GM12801 (cell line): ENCODE data around the gene SPATA46.

Experiments
- TF ChIP-seq, protein P1 (sequence below): IDR thresholded peaks from one replicate; pipeline ENCODE4 v1.5.1; 2011; ENCODE audit warnings: control low read depth; ENCODE audit not compliant: insufficient read length; ENCODE audit errors: extremely low read depth

The SPATA46 gene

GRCh38 chr1:162397943-162398560 is 21.4 kb upstream of the SPATA46 start:
- TF ChIP-seq, protein P1, sequence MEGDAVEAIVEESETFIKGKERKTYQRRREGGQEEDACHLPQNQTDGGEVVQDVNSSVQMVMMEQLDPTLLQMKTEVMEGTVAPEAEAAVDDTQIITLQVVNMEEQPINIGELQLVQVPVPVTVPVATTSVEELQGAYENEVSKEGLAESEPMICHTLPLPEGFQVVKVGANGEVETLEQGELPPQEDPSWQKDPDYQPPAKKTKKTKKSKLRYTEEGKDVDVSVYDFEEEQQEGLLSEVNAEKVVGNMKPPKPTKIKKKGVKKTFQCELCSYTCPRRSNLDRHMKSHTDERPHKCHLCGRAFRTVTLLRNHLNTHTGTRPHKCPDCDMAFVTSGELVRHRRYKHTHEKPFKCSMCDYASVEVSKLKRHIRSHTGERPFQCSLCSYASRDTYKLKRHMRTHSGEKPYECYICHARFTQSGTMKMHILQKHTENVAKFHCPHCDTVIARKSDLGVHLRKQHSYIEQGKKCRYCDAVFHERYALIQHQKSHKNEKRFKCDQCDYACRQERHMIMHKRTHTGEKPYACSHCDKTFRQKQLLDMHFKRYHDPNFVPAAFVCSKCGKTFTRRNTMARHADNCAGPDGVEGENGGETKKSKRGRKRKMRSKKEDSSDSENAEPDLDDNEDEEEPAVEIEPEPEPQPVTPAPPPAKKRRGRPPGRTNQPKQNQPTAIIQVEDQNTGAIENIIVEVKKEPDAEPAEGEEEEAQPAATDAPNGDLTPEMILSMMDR, result no peak

DNA sequence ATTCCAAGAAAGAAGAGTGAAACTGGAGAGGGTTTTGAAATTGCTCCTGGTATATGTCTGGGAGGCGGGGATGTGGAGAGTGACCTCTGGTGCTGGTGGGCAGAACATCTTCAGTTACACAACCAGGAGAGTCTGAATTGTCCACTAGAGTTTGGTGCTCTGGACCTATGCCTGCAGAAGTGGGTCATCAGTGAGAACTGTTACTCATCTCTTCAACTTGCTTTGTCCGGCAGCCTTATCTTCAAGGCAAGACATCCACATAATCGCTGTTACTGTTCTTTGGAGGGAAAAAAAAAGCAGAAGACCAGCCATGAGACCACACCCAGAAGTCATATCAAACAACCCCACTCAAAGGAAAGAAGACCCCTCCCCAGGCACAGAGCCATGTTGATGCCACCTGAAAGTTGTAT is 20.4 kb upstream of the SPATA46 start:
- TF ChIP-seq, protein P1, result no peak

DNA sequence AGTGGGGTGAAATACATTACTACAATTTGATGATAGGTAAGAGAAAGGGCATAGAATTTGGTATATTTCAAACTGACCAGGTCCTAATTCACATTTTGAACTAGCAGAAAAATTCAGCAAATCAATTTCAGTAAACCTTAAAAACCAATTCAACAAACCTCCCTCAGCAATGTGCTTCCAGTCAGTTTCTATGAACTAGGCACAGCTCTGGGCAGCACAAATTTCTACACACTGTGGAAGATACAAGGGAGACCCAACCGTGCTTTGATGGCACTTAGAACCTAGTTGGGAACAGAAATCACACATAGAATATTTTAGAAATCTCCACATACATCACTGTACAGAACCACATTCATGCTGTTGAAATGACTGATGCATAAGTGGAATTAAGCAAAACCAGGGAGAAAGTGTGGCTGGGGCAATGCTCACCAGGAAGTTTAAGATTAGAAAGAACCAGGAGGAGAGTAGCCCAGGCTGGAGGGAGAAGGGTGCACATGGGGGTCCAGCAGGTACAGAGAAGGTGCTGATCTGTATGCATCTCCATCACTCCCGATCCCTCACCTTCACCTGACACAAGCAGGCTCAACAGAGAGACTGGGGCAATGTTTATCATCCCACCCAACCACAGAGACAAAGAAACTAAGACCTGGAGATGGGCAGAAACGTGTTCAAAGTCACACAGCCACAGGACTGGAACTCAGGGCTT is 19.7 kb upstream of the SPATA46 start:
- TF ChIP-seq, protein P1, result no peak

DNA sequence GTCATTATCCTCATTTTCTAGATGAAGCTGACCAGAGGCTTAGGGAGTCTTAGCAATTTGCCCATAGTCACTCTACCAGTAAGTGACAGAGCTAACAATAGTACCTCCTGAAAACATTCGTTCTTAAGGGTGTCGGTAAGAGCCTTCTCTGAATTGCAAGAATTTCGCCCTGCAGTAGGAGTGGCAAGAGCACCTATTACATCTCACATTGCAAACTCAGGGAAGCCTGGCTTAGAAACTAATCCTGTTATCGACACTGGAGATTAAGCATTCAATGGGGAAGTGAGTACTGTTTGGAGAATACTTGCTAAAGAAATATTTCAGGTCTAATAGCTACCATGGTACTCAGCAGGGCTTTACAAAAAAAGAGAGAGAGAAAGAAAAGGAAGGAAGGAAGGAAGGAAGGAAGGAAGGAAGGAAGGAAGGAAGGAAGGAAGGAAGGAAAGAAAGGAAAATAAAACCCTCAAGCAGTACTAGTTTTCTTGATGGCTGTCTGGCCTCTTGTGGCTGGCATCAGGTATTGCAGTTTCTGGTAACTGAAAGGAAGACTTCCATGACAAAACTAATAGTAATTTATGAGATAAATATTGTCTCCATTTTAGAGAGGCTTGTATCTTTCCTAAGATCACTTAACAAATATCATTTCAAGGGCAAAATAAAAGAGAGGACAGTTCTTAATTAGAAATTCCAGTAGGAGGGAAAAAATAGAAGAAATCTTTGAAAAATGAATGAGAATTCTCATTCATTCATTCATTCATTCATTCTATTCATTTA is 15.3 kb upstream of the SPATA46 start:
- TF ChIP-seq, protein P1, result no peak

GRCh38 chr1:162390396-162391185 is 13.9 kb upstream of the SPATA46 start:
- TF ChIP-seq, protein P1, result no peak

GRCh38 chr1:162389971-162390370 is 13.3 kb upstream of the SPATA46 start:
- TF ChIP-seq, protein P1, result no peak
